A673 (cell line): ENCODE measurements around the gene CELF5.

Experiments
- EZH2 ChIP-seq: fragments of 200-600 bp; sonication (generic); IDR thresholded peaks from 2 replicates; pipeline ENCODE4 v1.6.1; 2017; ENCODE audit warnings: borderline replicate concordance, low read depth, mild to moderate bottlenecking, mixed read lengths, antibody characterized with exemption, low read length; ENCODE audit not compliant: poor library complexity, severe bottlenecking
- TF ChIP-seq, protein P1 (sequence below): fragments of 300-800, 200-600 bp; sonication (generic); conservative IDR thresholded peaks from 2 replicates; pipeline ENCODE4 v1.5.1; 2017; ENCODE audit warnings: low read depth, mild to moderate bottlenecking, antibody characterized with exemption, low read length, moderate library complexity, mixed read lengths

DNA sequence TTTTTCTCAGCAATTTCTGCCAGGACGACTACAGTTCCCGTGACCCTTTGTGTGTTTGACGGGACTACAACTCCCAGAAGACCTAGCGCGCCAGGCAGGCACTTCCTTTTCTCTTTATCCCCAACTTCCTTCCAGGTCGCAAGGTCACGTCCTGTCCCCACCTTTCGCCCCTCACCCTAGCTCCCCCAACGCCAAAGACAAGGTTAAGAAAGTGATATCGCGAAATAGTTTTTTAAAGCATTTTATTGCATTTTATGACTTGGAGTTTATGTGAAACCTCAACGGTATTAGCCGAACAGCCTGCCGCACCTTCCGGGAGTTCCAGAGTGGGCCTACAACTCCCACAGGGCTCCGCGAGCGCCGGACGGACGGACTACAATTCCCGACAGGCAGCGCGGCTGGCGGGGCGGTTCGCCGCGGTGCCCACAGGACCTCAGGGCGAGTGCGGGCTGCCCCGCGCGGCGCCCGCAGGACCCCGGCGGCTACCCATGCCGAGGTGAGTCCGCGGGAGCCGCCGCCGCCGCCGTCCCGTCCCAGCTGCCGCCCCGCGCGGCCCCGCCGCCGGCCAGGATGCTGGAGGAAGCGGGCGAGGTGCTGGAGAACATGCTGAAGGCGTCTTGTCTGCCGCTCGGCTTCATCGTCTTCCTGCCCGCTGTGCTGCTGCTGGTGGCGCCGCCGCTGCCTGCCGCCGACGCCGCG, 38.9 kb upstream of the CELF5 start, which contains the start of gene NCLN:
- TF ChIP-seq, protein P1, sequence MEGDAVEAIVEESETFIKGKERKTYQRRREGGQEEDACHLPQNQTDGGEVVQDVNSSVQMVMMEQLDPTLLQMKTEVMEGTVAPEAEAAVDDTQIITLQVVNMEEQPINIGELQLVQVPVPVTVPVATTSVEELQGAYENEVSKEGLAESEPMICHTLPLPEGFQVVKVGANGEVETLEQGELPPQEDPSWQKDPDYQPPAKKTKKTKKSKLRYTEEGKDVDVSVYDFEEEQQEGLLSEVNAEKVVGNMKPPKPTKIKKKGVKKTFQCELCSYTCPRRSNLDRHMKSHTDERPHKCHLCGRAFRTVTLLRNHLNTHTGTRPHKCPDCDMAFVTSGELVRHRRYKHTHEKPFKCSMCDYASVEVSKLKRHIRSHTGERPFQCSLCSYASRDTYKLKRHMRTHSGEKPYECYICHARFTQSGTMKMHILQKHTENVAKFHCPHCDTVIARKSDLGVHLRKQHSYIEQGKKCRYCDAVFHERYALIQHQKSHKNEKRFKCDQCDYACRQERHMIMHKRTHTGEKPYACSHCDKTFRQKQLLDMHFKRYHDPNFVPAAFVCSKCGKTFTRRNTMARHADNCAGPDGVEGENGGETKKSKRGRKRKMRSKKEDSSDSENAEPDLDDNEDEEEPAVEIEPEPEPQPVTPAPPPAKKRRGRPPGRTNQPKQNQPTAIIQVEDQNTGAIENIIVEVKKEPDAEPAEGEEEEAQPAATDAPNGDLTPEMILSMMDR, result no peak
- no peak for TF ChIP-seq EZH2
